ENCODE results near the gene DCDC2. TPM values are rescaled to one million over a fixed set of nuclear protein-coding genes. Genes with fewer than 3 reads are reported as not detected.

The DCDC2 gene
- total RNA-seq, 3 donors from 2014 or later, result 8.9 to 9.5 TPM; not detected in 1

- Histone ChIP-seq H3K27me3 (no peaks in the 10 kb centered on the region), H3K4me3 (no peak overlapping the region), H3K4me1 (no peaks in the 10 kb centered on the region), H3K9me3 (no peaks in the 10 kb centered on the region), H3K36me3 (no peaks in the 10 kb centered on the region), H3K27ac (no peak overlapping the region)
- intact Hi-C loops (cut with DNase I; ENCODE audit: low total_unique reads), result loop anchor here (2.0 kb wide), 1 partner anchor 47 kb away; no protein-coding TSS in a partner anchor
- no peak for TF ChIP-seq POLR2AphosphoS5 (IDR thresholded peaks at IDR 0.05)
- no peak for DNase-seq (ENCODE audit: low spot score in 2 of 2)
Measured at GRCh38 chr6:24187965-24188577, 169.8 kb downstream of the DCDC2 start.

- Histone ChIP-seq H3K4me3 (no peak overlapping the region), H3K36me3 (no peaks in the 10 kb centered on the region), H3K27me3 (no peaks in the 10 kb centered on the region), H3K27ac (no peak overlapping the region), H3K9me3 (no peaks in the 10 kb centered on the region), H3K4me1 (no peaks in the 10 kb centered on the region)
- no peak for DNase-seq (ENCODE audit: low spot score in 2 of 2)
- no peak for TF ChIP-seq POLR2A (IDR thresholded peaks at IDR 0.05)
- no peak for TF ChIP-seq CTCF (IDR thresholded peaks at IDR 0.05)
- no peak for TF ChIP-seq POLR2AphosphoS5 (IDR thresholded peaks at IDR 0.05)
- intact Hi-C loops (cut with DNase I; ENCODE audit: low total_unique reads), result loop anchor here (2.0 kb wide), 1 partner anchor 46 kb away; no protein-coding TSS in a partner anchor
Measured at GRCh38 chr6:24186349-24186748, 171.5 kb downstream of the DCDC2 start.

DNA sequence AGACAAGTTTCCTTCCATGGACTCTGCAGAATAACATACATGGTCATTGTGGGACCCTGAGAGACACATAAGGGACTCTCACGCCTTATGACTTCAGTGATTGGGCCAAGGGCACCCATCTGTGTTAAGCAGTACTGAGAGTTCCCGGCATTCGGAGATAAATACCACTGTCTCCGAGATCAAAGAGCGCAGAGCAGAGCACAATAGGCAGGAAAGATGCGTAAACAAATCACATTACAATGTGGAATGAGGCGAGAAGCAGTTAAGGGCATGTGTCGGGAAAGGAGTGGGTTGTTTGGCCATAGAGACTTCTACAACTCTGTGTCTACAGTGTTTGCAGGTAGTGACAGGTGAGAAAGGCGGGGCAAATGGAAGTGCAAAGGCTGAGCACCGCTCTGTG is 174.3 kb downstream of the DCDC2 start:
- Histone ChIP-seq H3K4me1 (no peaks in the 10 kb centered on the region), H3K36me3 (no peaks in the 10 kb centered on the region), H3K27ac (no peak overlapping the region), H3K9me3 (no peaks in the 10 kb centered on the region), H3K4me3 (no peak overlapping the region), H3K27me3 (no peaks in the 10 kb centered on the region)
- intact Hi-C loops (cut with DNase I; ENCODE audit: low total_unique reads), result no loop called here
- no peak for TF ChIP-seq POLR2A (IDR thresholded peaks at IDR 0.05)
- no peak for TF ChIP-seq CTCF (IDR thresholded peaks at IDR 0.05)
- no peak for TF ChIP-seq POLR2AphosphoS5 (IDR thresholded peaks at IDR 0.05)
- no peak for DNase-seq (ENCODE audit: low spot score in 2 of 2)

DNA sequence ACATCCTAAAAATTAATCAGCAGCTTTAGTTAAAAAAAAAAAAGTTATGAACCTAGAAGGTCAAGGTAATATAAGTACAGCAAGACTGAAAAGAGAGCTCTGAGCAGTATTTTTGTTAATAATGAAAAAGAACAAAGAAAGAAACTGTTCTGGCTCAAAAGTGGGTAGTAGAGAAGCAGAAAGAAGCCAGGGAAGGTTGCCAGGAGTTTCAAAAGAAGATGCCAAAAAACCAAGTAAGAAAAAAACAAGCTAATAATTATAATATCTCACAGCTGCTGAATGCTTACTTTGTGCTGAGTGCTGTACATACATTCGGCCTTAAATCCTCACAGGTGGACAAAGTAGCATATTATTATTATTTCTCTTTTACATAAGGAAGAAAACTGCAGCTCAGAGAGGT is 200.0 kb downstream of the DCDC2 start:
- H3K36me3 ChIP-seq, result no peaks in the 10 kb centered on the region
- H3K27ac ChIP-seq, result no peak overlapping the region
- intact Hi-C loops (cut with DNase I; ENCODE audit: low total_unique reads), result no loop called here
- DNase-seq (ENCODE audit: low spot score in 2 of 2), result no peak
- TF ChIP-seq CTCF (IDR thresholded peaks at IDR 0.05), result no peak
- TF ChIP-seq POLR2AphosphoS5 (IDR thresholded peaks at IDR 0.05), result no peak
- no peak for TF ChIP-seq POLR2A (IDR thresholded peaks at IDR 0.05)
- no peaks in the 10 kb centered on the region for H3K27me3 ChIP-seq
- H3K4me3 ChIP-seq, result no peak overlapping the region
- H3K9me3 ChIP-seq, result no peaks in the 10 kb centered on the region
- H3K4me1 ChIP-seq, result no peaks in the 10 kb centered on the region

GRCh38 chr6:24154121-24154520 is 203.7 kb downstream of the DCDC2 start:
- H3K27ac ChIP-seq, result no peak overlapping the region
- no peaks in the 10 kb centered on the region for H3K27me3 ChIP-seq
- TF ChIP-seq POLR2AphosphoS5 (IDR thresholded peaks at IDR 0.05) (no peak), POLR2A (IDR thresholded peaks at IDR 0.05) (no peak), CTCF (IDR thresholded peaks at IDR 0.05) (no peak)
- no peak for DNase-seq (ENCODE audit: low spot score in 2 of 2)
- H3K36me3 ChIP-seq, result no peaks in the 10 kb centered on the region
- H3K9me3 ChIP-seq, result no peaks in the 10 kb centered on the region
- intact Hi-C loops (cut with DNase I; ENCODE audit: low total_unique reads), result loop anchor here (5.0 kb wide), 1 partner anchor 567 kb away; no protein-coding TSS in a partner anchor
- H3K4me1 ChIP-seq, result no peaks in the 10 kb centered on the region
- H3K4me3 ChIP-seq, result no peak overlapping the region

All from breast epithelium (tissue), 4 donors.